HepG2 (cell line): Measurements from ENCODE around the gene CACNB4. TPM values are rescaled to one million over a fixed set of nuclear protein-coding genes. Genes with fewer than 3 reads are reported as not detected.
A peak's percentile ranks its signal among the peaks of the same experiment; 100 is the strongest.

Source experiments
- ATAC-seq: fragments of 200-7000 bp; cut with Tn5 transposase; 3 replicates; pipeline ENCODE4 v1.9.1; 2020; ENCODE audit warnings: mild to moderate bottlenecking, moderate library complexity
- BruUV-seq: library from RNA; stranded (reverse); fragments of 400-500 nt; replicated peaks from 2 replicates; lab custom pipeline; 2021; lab: Mats Ljungman, UMichigan
- CTCF ChIA-PET: fragments of 300-600 bp; formaldehyde crosslinking; extraction: SDS; loops from one replicate; lab custom pipeline; 2021; ENCODE audit warnings: low total read pairs, inconsistent platforms, low intra/inter-chr PET ratio; lab: Yijun Ruan, JAX
- POLR2A ChIA-PET: fragments of 350-600 bp; sonication (Branson Sonifier 250); formaldehyde crosslinking; loops from one replicate; lab custom pipeline; 2020; ENCODE audit warnings: antibody characterized with exemption, inconsistent platforms; lab: Yijun Ruan, JAX
- DNase-seq: peaks from one replicate; pipeline ENCODE4 v3.0.0-alpha.2; 2015; ENCODE audit warnings: low spot score
- FAIRE-seq: peaks from 3 replicates; lab custom pipeline; 2011; peaks lifted over from hg19 to GRCh38; lab: Jason Lieb, UNC
- H2AFZ ChIP-seq: one replicate; pipeline ENCODE4 v1.6.1; 2011; ENCODE audit warnings: low read length, inconsistent platforms
- H3K27ac ChIP-seq: fragments of 300-600 bp; 3 replicates; pipeline ENCODE4 v1.8.0; 2011; ENCODE audit warnings: mixed run types, mild to moderate bottlenecking, mixed read lengths, low read length, inconsistent platforms; ENCODE audit not compliant: insufficient read depth; ENCODE audit errors: extremely low read length
- H3K27me3 ChIP-seq, 2 experiments: fragments of 200-600 bp in 1 of 2; 2 replicates in 1 of 2; 3 replicates in 1 of 2; pipeline versions ENCODE4 v1.6.0 to v1.8.0; 2011; ENCODE audit warnings: low read length in 2 of 2, mild to moderate bottlenecking in 2 of 2, moderate library complexity in 2 of 2, inconsistent platforms in 1 of 2; ENCODE audit not compliant: insufficient read depth in 2 of 2, control insufficient read depth in 1 of 2
- H3K36me3 ChIP-seq, 2 experiments: fragments of 200-600 bp in 1 of 2; replicated peaks in 1 of 2; 2 replicates in 1 of 2; 3 replicates in 1 of 2; pipeline versions ENCODE4 v1.5.1 to v1.8.0; 2011; ENCODE audit warnings: low read length in 2 of 2, inconsistent platforms in 1 of 2; ENCODE audit not compliant: insufficient read depth in 2 of 2, control insufficient read depth in 1 of 2
- H3K4me1 ChIP-seq: 2 replicates; pipeline ENCODE4 v1.5.1; 2012; ENCODE audit warnings: low read length, inconsistent platforms; ENCODE audit not compliant: insufficient read depth
- H3K4me2 ChIP-seq: 2 replicates; pipeline ENCODE4 v1.6.0; 2011; ENCODE audit warnings: low read depth, low read length, inconsistent platforms
- H3K4me3 ChIP-seq, 3 experiments: fragments of 200-600 bp in 1 of 3; sonication (generic), shearing (Covaris generic) in 1 of 3; replicated peaks in 1 of 3; 2 replicates each; pipeline ENCODE4 v1.5.1; 2011 to 2016; ENCODE audit warnings: low read length in 3 of 3, inconsistent platforms in 2 of 3, low read depth in 2 of 3, mild to moderate bottlenecking in 2 of 3, control low read depth in 1 of 3, mixed read lengths in 1 of 3; ENCODE audit not compliant: insufficient read depth in 1 of 3
- H3K79me2 ChIP-seq: one replicate; pipeline ENCODE4 v1.6.1; 2011; ENCODE audit warnings: low read length, inconsistent platforms; ENCODE audit not compliant: insufficient read depth
- H3K9ac ChIP-seq: 2 replicates; pipeline ENCODE4 v1.6.0; 2011; ENCODE audit warnings: mild to moderate bottlenecking, low read depth, low read length, inconsistent platforms; ENCODE audit not compliant: insufficient read depth
- H3K9me3 ChIP-seq: 2 replicates; pipeline ENCODE4 v1.5.1; 2012; ENCODE audit warnings: mild to moderate bottlenecking, low read length
- H4K20me1 ChIP-seq: 2 replicates; pipeline ENCODE4 v1.6.0; 2011; ENCODE audit warnings: inconsistent platforms, mild to moderate bottlenecking, low read length, moderate library complexity; ENCODE audit not compliant: insufficient read depth
- LCORL ChIP-seq, 2 experiments: fragments of 450-650 bp in 1 of 2; sonication (generic) in 1 of 2; formaldehyde crosslinking in 1 of 2; IDR thresholded peaks; 2 replicates each; pipeline versions ENCODE4 v1.5.0 to v1.6.1; 2017 to 2020; ENCODE audit warnings: antibody characterized with exemption in 1 of 2, missing genetic modification reagents in 1 of 2
- MIXL1 ChIP-seq: IDR thresholded peaks from 2 replicates; pipeline ENCODE4 v1.6.1; 2016
- POLR2AphosphoS2 ChIP-seq: IDR thresholded peaks from 2 replicates; pipeline ENCODE4 v1.6.1; 2011; ENCODE audit warnings: low read depth, low read length, improper control_type of control experiment
- RBFOX2 ChIP-seq: fragments of 200-400 bp; formaldehyde crosslinking; IDR thresholded peaks from 2 replicates; pipeline ENCODE4 v1.6.1; 2017; ENCODE audit warnings: low read depth, mild to moderate bottlenecking, low read length
- ZNF609 ChIP-seq: sonication (generic); formaldehyde crosslinking; IDR thresholded peaks from 2 replicates; pipeline ENCODE4 v1.4.0; 2020; ENCODE audit warnings: mild to moderate bottlenecking, missing genetic modification reagents, borderline replicate concordance
- WGBS: methylation state at CpG from one replicate; pipeline ENCODE4 v1.1.6; 2017; ENCODE audit warnings: low lambda C conversion rate; 5-methylcytosine and 5-hydroxymethylcytosine counted together
- in situ Hi-C: cut with HindIII; loops from 2 replicates; pipeline ENCODE4 v1.10.0; 2017; ENCODE audit warnings: low pct_unique_long_range_greater_than_20kb; ENCODE audit not compliant: extremely low pct_ligation_motif_present
- intact Hi-C: fragments of 100-400 bp; cut with micrococcal nuclease; formaldehyde crosslinking; loops from one replicate; pipeline ENCODE4 v1.10.0; 2022; ENCODE audit not compliant: unreplicated experiment
- polyA plus RNA-seq, 8 experiments: library from polyadenylated mRNA; depleted of rRNA in 3 of 8; stranded (reverse) in 7 of 8; unstranded in 1 of 8; fragments of >200 nt; fragmentation: Illumina TruSeq in 4 of 8; extraction: Trizol in 4 of 8; gene quantifications; 2 replicates each; pipeline versions ENCODE4 v1.2.1 to v1.2.3, GENCODE V29; 2011 to 2016; ENCODE audit warnings: low read depth in 4 of 8, missing spikeins in 1 of 8, mixed read lengths in 1 of 8; ENCODE audit not compliant: insufficient read depth in 1 of 8
- total RNA-seq, 5 experiments: library from RNA; depleted of rRNA; stranded (reverse); fragments of >200 nt; fragmentation: Illumina TruSeq; extraction: Trizol; gene quantifications; 2 replicates each; pipeline ENCODE4 v1.2.3, GENCODE V29; 2016; ENCODE audit warnings: low read depth in 1 of 5

The CACNB4 gene
- total and polyA plus RNA-seq, 2 of the 13 experiments (the other 11 are each of a cell fraction or from before 2014, with no cell fraction given), result 5.1 to 14.3 TPM

GRCh38 chr2:151968770-151969470 is 129.9 kb downstream of the CACNB4 start:
- Histone ChIP-seq H3K79me2 (peaks cover 26% of the 10 kb centered on the region), H3K9ac (no peak overlapping the region), H3K9me3 (no peaks in the 10 kb centered on the region), H2AFZ (no peak overlapping the region), H3K27ac (no peak overlapping the region), H4K20me1 (no peaks in the 10 kb centered on the region), H3K4me2 (no peak overlapping the region), H3K4me1 (peaks cover 37% of the 10 kb centered on the region), H3K27me3 (no peaks in the 10 kb centered on the region), H3K36me3 (no peaks in the 10 kb centered on the region; a peak in 1 of 5 replicates), H3K4me3 (no peak overlapping the region)
- in situ Hi-C loops (no loop called here), intact Hi-C loops (no loop called here)
- ChIA-PET CTCF (no interaction called here), POLR2A (no interaction called here)
- FAIRE-seq (no peak), ATAC-seq (no peak), DNase-seq (no peak)
- no TSS peak for BruUV-seq
- TF ChIP-seq POLR2AphosphoS2 (no peak), ZNF609 (CRISPR knock-in tag) (no peak), RBFOX2 (0 out of 2 replicates have a peak, but pooled peaks have one; percentile 23), LCORL (IDR thresholded peaks at IDR 0.05) (peak; percentile 78), LCORL (CRISPR knock-in tag; IDR thresholded peaks at IDR 0.05) (no peak), MIXL1 (CRISPR knock-in tag) (no peak)
- WGBS, result 91% methylated on average over 4 of the region's 4 CpGs
